GM19099 (cell line): ENCODE measurements around the gene SGMS2.

ENCODE experiments used
- POLR2A ChIP-seq: IDR thresholded peaks from 3 replicates; pipeline ENCODE4 v1.6.1; 2011; ENCODE audit warnings: low read depth; ENCODE audit not compliant: insufficient read length; ENCODE audit errors: extremely low read depth

SGMS2 gene

DNA sequence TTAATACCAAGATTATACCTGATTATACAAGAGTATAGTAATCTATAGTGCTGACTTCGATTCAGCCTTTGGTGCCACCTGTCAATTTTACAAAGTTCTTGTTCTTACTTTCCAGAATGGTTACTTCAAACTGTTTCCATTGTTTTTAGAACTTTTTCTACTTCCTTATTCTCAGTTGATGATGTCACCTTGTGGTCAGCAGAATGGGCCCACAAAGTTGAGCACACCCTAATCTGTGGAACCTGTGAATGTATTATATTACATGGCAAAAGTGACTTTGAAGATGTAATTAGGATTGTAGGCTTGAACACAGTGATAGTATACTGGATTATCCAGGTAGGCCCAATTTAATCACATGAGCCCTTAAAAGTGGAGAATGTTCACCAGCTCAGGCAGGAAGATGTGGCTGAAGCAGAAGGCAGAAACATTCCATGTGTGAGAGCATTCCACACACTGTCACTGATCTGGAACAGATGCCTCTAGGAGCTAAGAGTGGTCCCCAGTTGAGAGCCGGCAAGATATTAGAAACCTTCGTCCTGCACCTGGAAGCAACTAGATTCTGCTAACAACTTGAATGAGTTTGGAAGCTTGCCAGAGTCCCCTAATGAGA is 6.3 kb upstream of the SGMS2 start:
- TF ChIP-seq POLR2A, result no peak

DNA sequence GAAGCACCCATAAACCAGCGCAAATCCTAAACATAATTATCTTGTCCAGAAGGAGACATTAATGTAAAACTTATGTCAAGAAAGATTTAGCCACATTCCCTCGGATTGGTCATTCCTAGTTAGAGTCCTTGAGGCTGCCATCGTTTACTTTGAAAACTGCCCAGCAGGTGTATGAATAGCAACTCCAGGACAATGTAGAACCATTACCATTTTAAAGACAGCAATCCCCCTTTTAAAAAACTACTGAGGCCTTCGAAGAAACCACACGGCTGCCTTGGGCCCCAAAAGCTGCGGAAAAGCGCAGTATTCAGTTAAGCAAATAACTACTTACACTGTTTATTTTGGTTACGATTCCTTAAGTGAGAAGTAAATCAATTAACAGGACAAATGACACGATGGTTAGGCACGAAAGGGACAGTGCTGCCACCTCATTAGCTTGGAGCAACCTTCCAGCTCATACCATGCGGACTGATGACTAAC is 822 bp upstream of the SGMS2 start:
- TF ChIP-seq POLR2A, result no peak

DNA sequence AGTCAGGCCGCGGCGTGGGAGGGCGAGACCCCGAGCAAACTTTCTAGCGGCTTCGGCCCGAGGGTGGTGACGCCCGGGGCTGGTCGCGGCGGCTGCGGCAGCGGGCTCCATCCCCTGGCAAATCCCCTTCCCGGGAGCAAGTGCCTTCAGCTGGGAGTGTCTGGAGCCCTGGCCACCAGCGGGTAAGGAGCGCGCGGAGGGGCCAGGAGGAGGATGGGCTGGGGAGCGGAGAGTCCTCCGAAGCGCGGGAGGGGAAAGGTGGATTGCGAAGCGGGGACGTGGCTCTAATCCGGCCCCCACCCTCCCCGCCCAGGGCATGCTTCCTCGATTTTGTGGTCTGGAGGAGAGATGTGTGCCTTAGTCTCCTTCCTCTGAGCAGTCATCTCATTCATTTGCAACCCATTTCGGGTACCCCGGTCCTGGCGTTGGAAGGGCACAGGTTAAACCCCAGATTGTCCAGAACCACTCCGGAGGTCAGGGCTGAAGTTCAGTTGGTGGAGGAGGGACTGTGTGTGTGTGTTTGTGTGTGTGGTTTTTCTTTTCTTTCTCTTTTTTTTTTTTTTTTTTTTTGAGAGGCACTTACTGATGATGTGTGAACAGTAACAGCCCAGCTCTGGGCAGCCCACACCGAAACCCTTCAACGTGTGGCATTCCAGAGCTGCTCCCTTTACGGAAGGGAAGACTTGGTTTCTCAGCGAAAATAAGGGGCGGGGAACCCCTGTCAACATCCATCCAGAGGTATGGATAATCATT is 516 bp downstream of the SGMS2 start:
- TF ChIP-seq POLR2A, result no peak

DNA sequence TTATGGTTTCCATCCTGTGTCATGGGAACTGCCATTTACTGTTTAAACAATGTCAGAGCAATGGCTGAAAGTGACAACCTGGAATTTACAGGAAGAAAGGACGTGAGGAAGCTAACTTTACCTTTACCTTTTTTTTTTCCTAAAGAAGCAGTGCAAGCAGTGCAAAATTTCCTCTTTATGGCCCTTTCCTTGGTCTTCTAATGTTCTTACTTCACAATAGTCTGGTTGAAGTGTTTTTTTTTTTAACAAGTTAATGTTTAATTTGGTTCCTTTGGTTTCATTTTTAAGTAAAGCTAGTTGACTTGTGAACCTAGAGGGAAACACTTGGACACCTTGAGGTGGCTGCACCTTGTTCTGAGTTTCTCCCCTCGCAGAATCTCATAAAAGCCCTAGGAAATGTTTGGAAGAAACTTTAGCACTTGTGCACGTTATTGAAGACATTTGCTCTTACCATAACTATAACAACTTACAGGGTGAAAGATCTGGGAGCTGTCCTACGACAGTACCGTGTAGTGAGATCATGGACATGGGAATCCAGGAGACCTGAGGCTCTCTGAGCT is 1.8 kb downstream of the SGMS2 start:
- no peak for TF ChIP-seq POLR2A

DNA sequence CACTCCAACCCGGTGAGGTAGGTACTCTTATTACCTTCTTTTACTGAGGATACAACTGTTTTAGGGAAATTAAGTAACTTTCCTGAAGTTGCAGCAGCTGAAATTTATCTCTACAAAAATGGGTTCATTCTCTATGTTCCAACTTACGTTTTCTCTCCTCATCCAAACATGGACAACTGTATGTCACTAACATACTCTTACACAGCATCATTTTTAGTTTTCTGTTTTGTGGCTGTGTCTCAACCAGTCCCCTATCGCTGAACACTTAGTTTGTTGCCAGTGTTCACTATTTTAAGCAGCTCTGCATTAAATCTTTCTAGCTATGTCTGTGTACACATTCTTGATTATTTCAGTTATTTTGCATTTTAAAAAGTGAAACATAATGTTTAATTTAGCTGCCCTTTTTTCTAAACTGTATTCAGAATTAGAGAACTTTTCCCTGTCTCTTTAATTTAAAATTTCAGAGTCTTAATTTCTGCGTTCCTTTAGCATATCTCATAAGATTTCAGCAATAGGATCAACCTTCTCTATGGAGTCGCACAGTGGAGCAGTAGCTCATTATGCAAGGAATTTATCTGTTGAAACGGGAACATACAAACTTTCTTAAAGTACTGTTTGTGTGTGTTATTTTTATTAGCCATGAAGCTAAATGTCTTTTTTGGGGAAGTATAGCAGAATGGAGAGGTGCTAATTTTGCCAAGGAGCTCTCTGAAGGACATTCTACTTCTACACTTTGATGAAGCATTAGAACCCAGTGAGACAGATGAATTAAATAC is 3.8 kb downstream of the SGMS2 start:
- TF ChIP-seq POLR2A, result no peak

DNA sequence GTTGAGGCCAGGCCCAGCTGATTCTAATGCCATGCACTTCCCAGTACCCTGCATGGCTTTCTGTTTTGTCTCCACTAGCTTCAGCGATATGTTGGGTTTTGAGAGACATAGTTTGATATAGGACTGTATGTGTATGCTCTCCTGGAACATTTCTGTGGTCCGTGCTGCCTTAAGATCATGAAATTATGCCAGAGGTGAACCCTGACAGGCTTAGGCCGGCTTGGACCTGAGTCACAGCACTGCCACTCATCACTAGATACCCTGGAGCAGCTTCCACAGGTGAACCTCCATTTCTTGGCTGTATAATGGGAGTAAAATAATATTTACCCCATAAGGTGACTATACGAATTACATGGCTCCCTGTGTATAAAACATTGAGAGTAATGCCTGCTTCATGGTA is 6.4 kb downstream of the SGMS2 start:
- no peak for TF ChIP-seq POLR2A

DNA sequence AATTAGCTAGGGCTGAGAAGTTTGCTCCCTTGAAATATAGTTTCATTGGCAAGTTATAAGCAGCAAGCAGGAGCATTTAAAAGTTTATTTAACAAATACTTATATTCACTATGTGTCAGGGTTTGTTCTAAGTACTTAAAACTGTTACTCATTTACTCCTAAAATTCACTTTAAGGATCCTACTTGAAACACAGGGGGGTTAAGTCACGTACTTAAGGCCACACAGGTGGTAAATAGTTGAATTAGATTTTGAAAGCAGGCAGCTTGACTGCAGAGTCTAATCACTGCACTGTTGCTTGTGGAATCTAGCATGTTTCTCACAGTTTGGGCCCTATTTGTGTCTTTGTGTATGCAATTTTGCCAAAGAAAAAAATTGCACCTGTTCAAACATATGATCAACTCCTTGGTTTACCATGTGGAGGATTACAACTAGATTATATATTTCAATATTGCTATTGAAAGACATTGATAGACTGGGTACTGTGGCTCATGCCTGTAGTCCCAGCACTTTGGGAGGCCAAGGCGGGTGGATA is 7.6 kb downstream of the SGMS2 start:
- no peak for TF ChIP-seq POLR2A

DNA sequence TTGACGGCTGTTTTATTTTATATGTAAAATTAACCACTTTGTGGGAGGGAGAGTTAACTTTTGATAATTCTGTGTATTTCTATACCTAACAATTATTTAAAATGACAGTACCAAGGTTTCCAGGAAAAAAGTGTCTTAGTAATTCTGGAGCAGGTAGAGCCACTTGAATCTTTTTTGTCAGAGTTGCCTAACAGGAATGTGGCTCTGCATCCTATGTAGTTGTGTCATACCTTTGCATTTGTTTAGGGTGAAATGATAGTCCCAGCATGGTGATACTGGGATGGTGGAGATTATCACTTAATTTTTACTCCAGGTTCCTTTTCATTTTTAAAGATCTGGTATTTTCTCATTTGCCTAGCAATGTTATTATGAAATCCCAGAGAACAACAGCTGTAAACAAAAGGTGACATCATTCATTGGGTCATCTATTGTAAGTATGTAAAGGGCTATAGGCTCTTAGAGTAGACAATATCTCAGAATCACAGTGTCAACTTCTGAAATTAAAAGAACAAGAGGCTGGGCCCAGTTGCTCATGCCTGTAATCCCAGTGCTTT is 9.6 kb downstream of the SGMS2 start:
- no peak for TF ChIP-seq POLR2A

DNA sequence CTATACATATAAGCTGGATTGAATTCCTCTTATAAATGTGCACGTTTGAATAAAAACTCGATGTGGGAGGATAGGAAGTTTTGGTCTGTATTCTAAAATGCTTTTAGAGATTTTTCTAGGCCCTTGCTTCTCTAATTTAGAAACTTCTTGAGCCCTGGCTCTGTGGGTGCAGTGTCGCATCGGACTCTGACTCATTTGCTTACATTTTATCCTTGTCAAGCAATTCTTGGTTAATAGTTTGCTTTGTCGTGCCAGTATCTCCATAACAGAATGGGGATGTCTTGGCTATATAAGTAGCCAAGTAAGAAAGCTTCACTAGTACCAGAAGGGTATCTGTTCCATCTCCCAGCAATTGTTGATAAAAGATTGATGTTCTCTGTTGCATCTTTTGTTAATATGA is 10.7 kb downstream of the SGMS2 start:
- TF ChIP-seq POLR2A, result no peak

DNA sequence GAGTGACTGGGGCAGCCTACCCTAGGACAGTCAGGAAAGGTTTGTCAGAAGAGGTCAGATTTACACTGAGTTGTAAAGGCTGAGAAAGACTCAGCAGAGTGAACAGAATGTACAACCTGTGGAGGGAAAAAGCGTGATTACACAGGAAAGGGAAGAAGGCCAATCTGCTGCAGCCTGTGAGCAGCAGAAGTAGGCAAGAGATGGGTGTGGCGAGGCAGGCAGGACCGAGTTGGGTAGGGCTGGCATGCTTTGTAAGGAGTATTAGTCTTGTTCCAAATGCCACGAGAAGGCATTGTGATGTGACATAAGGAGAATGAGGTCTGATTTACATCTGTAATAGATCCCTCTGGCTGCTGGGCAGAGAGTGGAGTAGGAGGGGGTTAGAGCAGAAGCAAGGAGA is 12.6 kb downstream of the SGMS2 start:
- TF ChIP-seq POLR2A, result no peak

DNA sequence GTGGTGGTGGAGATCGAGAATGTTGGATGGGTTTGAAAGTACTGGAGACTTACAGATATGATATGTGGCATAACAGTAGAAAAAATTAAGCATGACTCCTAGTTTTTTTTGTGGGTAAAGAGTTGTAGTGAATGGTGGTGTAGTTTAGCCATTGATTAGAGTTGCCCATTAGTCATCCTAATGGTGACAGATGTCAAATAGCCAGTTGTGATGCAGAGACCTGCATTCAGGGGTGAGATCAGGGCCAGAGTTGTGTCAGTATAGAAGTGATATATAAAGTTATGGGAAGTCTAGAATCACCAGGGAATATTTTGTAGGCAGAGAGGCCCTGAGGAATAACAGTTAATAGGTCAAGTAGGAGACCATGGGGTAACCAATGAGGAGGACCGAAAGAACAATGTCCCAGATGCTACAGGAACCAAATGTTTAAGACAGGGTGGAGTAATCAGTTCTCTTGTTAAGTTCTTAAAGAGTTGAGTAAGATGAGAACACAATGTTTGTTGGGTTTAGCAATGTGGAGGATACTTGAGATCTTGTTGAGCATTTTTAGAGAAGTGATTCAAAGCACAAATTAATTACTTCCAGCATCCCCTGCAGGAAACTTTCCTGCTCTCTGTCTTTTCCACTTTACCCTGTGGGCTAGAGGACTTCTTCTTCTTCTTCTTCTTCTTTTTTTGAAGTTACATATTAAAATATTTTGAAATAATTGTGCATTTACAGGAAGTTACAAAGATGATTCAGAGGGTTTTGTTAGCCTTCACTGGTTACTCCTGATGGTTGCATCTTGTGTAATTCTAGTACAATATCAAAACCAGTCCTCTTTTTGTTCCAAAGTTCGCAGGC is 13.3 kb downstream of the SGMS2 start:
- TF ChIP-seq POLR2A, result no peak

DNA sequence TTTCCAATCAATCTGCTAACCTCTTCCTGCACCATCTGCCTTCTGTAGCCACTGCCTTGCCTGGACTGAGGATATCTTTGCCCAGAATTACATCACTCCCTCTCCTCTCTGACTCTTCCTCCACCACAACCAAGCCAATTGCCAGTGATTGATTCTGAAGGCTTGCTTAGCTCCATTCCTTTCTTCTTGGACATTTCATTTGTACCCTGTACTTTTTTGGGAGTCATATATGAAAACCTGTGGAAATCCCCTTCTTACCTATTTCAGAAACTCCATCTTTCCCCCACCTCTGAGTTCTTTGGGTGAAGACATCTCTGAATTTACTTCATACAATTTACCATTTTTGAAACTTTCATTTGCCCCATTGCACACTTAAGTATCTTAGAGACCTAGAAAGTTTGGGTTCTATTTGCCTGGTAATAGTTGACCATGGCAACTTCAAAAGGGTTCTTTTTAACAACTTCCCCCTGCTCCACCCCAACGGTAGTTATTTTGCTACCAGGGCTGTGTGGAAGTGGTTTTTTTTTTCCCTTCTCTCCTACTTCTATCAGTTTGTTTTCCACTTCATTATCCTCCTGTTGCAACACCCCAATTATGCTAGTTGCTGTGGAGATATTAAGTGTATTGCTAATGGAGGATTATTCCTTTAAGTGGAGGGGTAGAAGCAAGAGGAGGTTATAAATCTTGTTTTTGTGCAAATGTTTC is 14.3 kb downstream of the SGMS2 start:
- TF ChIP-seq POLR2A, result no peak

DNA sequence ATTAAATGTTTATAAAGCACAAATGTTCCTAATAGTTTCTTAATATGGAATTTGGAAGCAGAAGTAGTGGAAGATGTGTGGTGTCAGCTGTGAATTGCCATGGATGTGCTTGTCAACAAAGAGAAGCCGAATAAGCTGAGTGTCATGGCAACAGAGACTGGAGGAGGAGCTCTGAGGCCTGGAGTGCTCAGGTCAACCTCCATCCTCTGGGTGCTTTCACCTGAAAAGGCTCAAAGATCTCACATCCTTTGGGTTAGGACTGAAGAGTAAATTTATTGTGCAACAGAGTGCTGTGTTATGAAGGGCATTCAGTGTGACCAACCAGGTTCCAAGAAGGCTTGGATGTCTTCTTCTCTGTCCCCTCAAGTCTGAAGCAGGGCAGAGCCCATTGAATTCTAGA is 18.7 kb downstream of the SGMS2 start:
- TF ChIP-seq POLR2A, result no peak
